Fibroblast of skin of scalp (primary cell): Measurements from ENCODE around the gene LHPP.
"Not testable (repeated sequence)": the region's sequence is repeated elsewhere in the genome, so short reads cannot be mapped to it uniquely, and the experiment has no call there.

ENCODE experiments used
- DNase-seq: peaks from one replicate; pipeline ENCODE4 v3.0.0-alpha.2; 2013

The LHPP gene

GRCh38 chr10:124537891-124538290 is 76.3 kb downstream of the LHPP start:
- DNase-seq, result no peak

DNA sequence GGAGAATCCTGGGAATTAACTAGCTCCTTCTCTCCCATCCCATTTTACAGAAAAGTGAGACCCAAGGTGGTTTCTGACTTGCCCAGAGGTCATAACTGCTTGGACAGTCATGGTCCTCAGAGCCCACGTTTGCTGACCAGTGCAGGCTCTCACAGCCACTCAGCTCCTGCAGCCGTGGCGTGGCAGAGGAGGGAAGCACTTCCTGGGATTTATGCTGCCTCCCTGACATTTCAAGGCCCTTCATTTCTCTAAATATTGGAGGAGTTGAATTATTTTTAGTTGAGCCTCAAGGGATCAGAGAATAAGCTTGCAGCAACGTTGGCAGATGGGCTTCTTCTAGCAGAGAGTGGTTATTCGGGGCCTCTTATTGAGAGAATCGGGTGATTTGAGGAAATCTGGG is 77.1 kb downstream of the LHPP start:
- no peak for DNase-seq

GRCh38 chr10:124539935-124540641 is 78.5 kb downstream of the LHPP start:
- peak; percentile 19 for DNase-seq

DNA sequence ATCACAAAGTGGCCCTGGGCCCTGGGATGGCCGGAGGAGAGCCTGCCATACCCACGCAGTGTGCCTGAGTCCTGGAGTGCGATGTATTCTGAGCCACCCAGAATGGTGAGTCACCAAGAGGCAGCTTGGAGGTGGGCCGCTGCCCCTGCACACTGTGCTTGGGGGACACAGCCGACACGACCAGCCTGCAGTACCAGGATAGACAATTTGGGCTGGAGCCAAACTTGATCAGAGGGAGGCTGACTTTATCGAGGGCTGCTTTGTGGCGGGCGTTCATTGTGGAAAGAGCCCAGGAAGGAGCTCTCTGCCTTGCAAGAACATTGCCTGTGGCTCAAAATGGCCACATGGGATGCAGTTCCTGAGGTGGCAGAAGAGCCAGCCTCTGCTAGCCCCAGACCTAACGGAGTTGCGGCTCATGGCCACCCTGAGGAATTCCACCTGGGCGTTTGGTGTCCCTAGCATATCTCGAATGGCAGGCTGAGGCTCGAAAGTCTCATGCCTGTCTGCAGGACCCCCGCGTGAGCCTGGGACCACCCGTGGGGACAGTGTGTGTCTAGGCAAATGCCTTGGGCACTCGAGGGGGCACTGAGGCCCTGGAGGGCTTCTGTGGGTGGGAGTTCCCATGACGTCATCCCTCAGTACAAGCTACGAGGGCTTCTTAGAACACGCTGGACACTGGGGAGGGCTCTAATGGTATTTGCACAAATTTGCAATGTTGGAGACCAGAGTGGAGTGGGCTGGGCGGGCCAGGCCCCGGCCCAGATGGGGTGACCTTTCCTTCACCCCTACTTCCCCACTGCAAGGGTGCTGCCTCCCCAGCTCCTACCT is 79.7 kb downstream of the LHPP start:
- DNase-seq, result no peak

GRCh38 chr10:124542336-124542735 is 80.7 kb downstream of the LHPP start:
- no peak for DNase-seq

- DNase-seq, result no peak
Observed at GRCh38 chr10:124543146-124543545, 81.5 kb downstream of the LHPP start.

DNA sequence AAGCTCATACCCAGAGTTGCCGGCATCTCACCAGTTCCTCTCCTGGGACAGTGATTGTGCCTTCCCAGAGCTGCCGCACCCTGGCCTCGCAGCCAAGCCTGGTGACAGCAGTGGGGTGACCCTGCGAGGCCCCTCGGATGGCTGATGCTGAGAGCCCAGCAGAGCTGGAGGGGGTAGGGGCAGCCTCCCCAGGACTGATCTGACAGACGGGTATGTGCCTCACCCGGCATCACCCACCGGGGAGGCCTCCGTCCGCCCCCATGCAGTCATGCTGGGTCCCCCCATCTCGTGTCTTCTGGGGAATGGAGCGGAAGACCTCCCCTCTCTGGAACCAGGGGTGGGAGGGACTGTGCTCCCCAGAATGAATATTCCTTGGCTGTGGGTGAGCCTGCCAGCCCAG is 82.3 kb downstream of the LHPP start:
- no peak for DNase-seq

DNA sequence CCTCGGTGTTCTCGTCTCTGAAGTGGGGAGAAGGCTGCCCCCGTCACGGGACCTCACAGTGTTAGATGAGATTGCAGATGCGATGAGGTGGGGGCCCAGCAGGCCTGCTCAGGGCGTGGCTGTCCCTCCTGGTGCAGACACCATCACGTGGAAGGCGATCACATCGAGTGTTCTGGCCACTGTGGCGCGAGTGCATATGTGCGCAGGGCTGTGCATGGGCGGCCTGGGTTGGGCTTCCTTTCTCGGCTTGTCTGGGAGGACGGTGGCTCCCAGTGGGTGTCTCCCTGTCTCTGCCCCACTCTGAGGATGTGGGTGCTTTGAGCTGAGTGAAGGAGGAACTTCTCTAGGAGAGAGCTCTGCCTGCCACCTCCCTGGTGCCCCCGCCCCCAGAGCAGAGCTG is 83.1 kb downstream of the LHPP start:
- no peak for DNase-seq

DNA sequence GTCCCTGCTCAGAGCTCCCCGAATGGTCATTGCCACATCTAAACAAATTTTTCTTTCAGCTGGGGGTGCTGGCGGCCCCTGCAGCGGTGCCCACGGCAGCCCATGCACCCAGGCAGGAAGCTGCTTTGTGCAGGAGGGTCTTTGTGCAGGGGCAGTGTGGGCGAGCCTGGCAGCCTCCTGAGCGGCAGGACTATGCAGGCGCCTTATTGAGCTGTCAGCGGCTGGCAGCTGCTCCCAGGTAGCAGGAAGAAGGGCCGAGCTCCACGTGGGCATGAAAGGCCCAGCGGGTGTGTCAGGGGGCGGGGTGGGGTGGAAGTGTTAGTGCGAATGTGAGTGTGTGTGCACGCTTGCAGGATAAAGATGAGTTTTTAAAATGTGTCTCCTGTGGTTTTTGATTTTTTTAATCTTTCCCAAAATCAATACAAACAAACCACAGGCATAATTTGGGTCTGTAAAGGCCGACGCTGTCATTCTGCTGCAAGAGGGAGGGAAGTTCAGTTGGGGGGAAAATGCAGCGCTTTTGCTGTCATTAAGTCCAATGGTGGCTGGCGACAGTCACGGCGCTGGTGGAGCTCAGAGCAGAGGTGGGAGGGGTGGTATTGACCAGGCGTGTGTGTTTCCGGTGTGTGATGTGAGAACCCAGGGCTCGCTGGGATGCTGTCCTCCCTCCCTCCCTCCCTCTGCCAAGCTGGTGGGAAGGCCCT is 83.9 kb downstream of the LHPP start:
- DNase-seq, result no peak

- no peak for DNase-seq
Observed at GRCh38 chr10:124546055-124546369, 84.4 kb downstream of the LHPP start.

DNA sequence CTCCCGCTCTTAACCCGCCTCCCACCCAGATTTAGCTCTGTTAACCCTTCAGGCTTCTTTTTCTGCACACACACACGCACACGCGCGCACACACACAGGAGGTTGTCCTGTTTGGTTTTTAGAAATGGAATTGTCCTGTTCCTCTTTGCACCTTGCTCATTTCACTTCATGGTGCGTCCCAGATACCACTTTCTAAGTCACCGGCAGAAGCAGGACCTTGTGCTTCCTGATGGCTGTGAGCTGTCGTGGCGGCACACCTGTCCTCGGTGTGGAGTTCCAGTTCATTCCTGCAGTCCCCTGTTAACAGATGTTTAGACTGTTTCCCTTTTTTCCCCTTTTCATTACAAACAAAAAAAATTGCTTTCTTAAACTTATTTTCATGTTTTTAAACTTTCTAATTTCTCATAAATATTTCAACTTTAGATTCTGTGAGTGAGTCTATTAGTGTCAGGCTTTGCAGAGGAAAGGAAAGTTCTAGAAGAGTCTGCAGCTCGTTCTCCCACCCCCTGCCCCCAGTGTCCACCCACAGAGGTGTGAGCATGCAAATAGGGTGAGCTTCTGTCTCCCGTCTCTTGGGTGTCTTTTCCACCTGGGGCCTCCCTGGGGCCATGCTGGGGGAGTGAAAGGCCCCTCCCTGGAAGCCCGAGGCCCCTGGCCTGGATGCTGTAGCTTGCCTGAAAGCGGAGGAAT is 85.5 kb downstream of the LHPP start:
- DNase-seq, result no peak

- DNase-seq, result no peak
Observed at GRCh38 chr10:124547647-124548168, 86.1 kb downstream of the LHPP start.

DNA sequence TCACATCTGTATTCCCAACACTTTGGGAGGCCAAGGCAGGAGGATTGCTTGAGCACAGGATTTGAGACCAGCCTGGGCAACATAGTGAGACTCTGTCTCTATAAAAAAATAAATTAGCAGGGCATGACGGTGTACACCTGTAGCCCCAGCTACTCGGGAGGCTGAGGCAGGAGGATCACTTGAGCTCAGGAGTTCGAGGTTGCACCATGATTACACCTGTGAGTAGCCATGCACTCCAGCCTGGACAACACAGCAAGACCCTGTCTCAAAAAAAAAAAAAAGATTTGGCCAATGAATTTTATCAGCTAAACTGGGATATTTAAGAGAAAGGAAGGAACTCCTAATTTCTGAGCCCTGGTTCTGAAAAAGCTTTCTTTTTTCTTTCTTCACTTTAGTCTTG is 87.5 kb downstream of the LHPP start:
- not testable (repeated sequence) for DNase-seq

- no peak for DNase-seq
Observed at GRCh38 chr10:124550293-124551034, 88.8 kb downstream of the LHPP start.

DNA sequence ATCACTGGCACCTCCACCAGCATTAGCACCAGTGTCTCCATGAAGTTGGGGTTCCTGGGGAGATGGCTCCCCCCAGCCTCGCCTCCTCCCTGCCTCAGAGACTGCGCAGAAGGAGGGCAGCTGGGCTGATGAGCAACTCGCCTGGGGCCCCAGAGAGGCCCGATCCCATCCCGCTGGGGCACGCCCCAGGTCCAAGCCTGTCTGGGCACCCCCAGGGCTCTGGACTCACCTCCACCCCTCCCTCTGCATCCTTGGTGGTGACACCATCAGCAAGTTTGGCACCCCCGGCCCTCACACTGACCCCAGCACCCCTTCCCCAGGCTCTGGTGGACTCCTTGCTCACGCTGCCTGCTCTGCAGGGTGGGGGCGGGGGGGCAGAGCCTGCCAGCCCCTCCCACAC is 89.5 kb downstream of the LHPP start:
- no peak for DNase-seq

DNA sequence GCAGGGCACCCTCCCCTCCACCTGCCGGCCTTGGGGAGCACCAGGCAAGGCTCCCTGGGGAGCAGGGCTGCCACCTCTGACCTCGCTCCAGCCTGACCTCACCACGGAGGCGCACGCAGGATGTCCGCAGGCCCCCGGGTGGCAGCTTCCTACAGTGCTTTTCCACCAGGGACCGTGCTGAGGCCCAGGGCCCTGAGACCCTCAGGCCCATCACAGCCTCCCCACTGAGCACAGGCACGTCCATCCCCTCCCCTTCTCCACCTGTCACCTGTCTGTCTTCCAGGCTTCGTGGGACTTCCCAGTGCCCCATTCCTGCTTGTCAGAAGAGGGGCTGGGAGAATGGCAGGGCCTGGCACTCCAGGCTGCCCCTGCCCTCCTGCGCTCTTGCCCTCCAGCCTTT is 90.1 kb downstream of the LHPP start:
- no peak for DNase-seq

- no peak for DNase-seq
Observed at GRCh38 chr10:124552691-124553276, 91.2 kb downstream of the LHPP start.

DNA sequence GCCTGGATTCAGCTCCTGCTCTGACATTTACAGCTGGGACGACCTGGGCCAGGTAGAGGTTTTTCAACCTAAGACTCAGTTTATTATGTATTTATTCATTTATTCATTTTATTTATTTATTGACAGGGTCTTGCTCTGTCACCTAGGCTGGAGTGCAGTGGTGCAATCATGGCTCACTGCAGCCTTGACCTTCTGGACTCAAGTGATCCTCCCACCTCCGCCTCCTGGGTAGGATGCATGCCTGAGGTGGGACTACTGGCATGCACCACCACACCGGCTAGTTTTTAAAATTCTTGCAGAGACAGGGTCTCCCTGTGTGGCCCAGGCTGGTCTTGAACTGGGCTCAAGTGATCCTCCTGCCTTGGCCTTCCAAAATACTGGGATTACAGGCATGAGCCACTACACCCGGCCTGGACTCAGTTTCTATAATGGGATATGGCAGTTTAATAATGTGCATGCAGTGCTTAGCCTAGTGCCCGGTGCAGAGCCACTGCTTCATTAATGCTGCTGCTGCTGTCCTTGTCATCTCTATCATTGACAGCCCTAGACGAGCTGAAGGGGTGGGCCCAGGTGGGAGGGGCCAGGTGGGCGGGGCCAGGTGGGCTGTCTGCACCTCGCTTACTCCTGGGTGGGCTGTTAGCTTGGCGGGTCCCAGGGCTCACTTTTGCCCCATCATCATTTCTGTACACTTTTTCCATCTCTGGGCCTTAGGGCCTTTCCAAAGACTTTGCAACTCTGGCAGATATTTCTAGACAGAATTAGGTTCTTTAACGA is 92.6 kb downstream of the LHPP start:
- DNase-seq, result no peak

DNA sequence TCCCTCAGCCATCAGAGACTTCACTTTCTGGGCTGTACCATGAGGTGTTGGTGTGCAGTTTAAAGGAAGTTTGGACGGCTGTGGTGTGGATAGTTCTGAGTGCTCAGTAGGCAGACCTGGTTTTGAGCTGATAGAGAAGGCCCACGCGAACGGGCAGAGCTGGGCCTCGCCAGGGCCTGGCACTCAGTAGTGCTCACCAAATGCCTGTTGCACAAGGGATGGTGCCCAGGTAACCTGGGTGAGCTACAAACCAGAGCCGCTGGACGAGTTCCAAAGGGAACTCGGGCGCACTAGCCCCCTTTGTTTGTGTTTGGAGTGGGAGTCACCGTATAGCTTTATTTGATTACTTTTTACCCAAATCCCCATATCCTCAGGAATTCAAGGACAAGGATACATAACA is 95.5 kb downstream of the LHPP start:
- DNase-seq, result no peak

DNA sequence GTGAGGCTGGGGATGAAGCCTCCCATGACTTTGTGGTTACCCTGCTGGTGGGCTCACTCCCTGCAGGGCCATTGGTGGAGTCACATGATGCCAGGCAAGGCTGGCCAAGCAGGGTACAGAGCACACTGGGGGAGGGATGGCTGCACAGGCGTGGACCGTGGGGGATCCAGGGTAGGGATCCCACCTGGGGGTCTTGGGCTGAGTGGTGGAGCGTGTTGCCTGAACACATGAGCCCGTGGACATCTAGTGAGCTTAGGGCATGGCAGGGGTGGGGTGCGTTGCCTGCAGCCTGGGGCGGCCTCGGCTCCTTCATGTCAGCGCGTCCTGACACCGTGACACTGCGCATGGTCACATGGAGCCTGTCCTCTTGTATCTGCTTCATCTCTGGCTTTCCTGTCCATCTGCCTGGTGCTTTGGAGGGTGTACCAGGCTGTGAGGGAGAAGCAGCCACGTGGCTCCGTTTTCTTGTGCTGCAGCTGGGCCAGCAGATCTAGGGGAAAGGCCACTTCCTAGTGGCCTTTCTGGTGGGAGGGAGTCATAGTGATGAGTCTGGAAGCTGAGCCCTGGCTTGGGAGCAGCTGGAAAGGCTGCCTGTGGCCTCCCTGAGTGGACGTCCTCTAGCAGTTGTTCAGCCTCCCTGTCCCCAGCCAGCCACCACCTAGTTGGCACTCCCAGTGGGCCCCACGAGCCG is 96.2 kb downstream of the LHPP start:
- DNase-seq, result no peak
